Measurements from ENCODE around the gene RHO. TPM values are rescaled to one million over a fixed set of nuclear protein-coding genes. Genes with fewer than 3 reads are reported as not detected.

RHO gene
- total and polyA plus RNA-seq, 2 donors (not counting 1 experiment from before 2014, with no cell fraction given): 0.10 TPM; not detected in 1

DNA sequence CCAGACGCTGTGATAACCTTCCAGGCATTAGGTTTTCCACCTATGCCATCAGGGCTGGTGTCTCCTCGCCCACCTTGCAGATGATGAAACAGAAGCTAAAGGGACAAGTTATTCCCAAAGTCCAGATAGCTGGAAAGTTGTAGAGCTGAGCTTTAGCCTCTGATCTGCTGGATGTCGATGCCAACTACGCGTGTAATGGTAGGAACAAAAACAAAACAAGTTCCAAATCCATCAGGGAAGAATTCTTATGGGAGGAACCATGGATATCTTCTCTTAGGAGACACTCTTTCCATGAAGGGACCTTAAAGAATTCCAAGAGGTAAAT, 28.1 kb upstream of the RHO start:
- no peak overlapping the region for H3K4me3 ChIP-seq (ENCODE audit: control extremely low read depth in 1 of 5, extremely low read depth in 1 of 5, insufficient read depth in 1 of 5, low read depth in 2 of 5, low read length in 4 of 5)
- POLR2A ChIA-PET: no interaction called here
- H3K79me2 ChIP-seq (ENCODE audit: control insufficient read depth, insufficient read depth, low read length): no peaks in the 10 kb centered on the region
- no peak overlapping the region for H3K9ac ChIP-seq (ENCODE audit: low read length)
- no peaks in the 10 kb centered on the region for H4K20me1 ChIP-seq (ENCODE audit: control insufficient read depth, insufficient read depth, low read length, poor library complexity, severe bottlenecking)
- H3K4me2 ChIP-seq (replicated peaks; ENCODE audit: low read depth, low read length, poor library complexity, severe bottlenecking): no peak overlapping the region
- no peak overlapping the region for H3K27ac Mint-ChIP-seq
- 96% methylated on average over 2 of the region's 5 CpGs for WGBS (ENCODE audit: insufficient coverage)
- no peak overlapping the region for H3K4me3 Mint-ChIP-seq
- no peaks in the 10 kb centered on the region for H3K9me3 ChIP-seq (ENCODE audit: control extremely low read depth in 1 of 3, control insufficient read depth in 2 of 3, insufficient read depth in 1 of 3, low read length in 2 of 3)
- no peak overlapping the region for H3K27ac ChIP-seq (ENCODE audit: low read length in 2 of 2)
- no peaks in the 10 kb centered on the region for H3K4me1 Mint-ChIP-seq
- CTCF ChIA-PET: interaction anchor here (1.3 kb wide), 1 partner anchor 10 kb away, joined by 5 read pairs; no protein-coding TSS in a partner anchor
- TF ChIP-seq, protein P1, sequence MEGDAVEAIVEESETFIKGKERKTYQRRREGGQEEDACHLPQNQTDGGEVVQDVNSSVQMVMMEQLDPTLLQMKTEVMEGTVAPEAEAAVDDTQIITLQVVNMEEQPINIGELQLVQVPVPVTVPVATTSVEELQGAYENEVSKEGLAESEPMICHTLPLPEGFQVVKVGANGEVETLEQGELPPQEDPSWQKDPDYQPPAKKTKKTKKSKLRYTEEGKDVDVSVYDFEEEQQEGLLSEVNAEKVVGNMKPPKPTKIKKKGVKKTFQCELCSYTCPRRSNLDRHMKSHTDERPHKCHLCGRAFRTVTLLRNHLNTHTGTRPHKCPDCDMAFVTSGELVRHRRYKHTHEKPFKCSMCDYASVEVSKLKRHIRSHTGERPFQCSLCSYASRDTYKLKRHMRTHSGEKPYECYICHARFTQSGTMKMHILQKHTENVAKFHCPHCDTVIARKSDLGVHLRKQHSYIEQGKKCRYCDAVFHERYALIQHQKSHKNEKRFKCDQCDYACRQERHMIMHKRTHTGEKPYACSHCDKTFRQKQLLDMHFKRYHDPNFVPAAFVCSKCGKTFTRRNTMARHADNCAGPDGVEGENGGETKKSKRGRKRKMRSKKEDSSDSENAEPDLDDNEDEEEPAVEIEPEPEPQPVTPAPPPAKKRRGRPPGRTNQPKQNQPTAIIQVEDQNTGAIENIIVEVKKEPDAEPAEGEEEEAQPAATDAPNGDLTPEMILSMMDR (IDR thresholded peaks at IDR 0.05): no peak
- no peak for TF ChIP-seq EZH2 (IDR thresholded peaks at IDR 0.05; ENCODE audit: borderline replicate concordance, insufficient read depth, low read depth, low read length, poor library complexity, severe bottlenecking)
- H2AFZ ChIP-seq (ENCODE audit: insufficient read depth, low read depth, low read length, poor library complexity, severe bottlenecking): no peak overlapping the region
- intact Hi-C loops (cut with micrococcal nuclease): no loop called here
- no peaks in the 10 kb centered on the region for H3K27me3 ChIP-seq (replicated peaks in 1 of 4; ENCODE audit: control extremely low read depth in 1 of 4, control insufficient read depth in 3 of 4, insufficient read depth in 4 of 4, low read length in 3 of 4)
- no peaks in the 10 kb centered on the region for H3K27me3 Mint-ChIP-seq
- H3K9me3 Mint-ChIP-seq (ENCODE audit: insufficient read depth): no peaks in the 10 kb centered on the region
- H3K4me1 ChIP-seq (ENCODE audit: control insufficient read depth in 2 of 2, insufficient read depth in 2 of 2, low read length in 2 of 2): no peaks in the 10 kb centered on the region
- DNase-seq (no peak), ATAC-seq (ENCODE audit: low read depth) (no peak)
- H3K36me3 ChIP-seq (replicated peaks in 1 of 2; ENCODE audit: control extremely low read depth in 1 of 2, control insufficient read depth in 1 of 2, extremely low read depth in 1 of 2, insufficient read depth in 2 of 2, low read length in 1 of 2): peaks cover 0 to 6% of the 10 kb centered on the region in 2 experiments

DNA sequence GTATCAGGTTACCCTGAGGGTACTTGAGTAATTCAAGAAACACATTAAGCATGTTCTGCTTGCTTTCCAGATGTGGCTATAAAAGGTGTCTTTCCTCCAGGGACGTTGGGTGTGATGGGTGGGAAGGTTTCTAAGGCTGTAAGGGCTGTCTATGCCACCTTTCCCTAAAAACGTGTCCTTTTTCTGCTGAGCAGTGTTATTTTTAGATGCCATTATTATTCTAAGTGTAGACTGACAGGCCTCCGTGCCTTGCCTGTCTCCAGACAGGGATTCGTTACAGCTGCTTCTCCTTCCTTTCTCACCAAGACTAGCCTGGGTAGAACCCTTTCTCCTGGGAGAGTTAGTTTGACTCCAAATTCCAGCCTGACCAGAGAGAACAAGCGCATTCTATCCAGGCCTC, 26.8 kb upstream of the RHO start:
- no peaks in the 10 kb centered on the region for H3K4me1 Mint-ChIP-seq
- Histone ChIP-seq H3K27me3 (replicated peaks in 1 of 4; ENCODE audit: control extremely low read depth in 1 of 4, control insufficient read depth in 3 of 4, insufficient read depth in 4 of 4, low read length in 3 of 4) (no peaks in the 10 kb centered on the region), H3K4me3 (ENCODE audit: control extremely low read depth in 1 of 5, extremely low read depth in 1 of 5, insufficient read depth in 1 of 5, low read depth in 2 of 5, low read length in 4 of 5) (no peak overlapping the region), H3K9ac (ENCODE audit: low read length) (no peak overlapping the region), H3K36me3 (replicated peaks in 1 of 2; ENCODE audit: control extremely low read depth in 1 of 2, control insufficient read depth in 1 of 2, extremely low read depth in 1 of 2, insufficient read depth in 2 of 2, low read length in 1 of 2) (peaks cover 0 to 4% of the 10 kb centered on the region in 2 experiments), H3K79me2 (ENCODE audit: control insufficient read depth, insufficient read depth, low read length) (no peaks in the 10 kb centered on the region), H3K4me2 (replicated peaks; ENCODE audit: low read depth, low read length, poor library complexity, severe bottlenecking) (no peak overlapping the region), H3K27ac (ENCODE audit: low read length in 2 of 2) (no peak overlapping the region), H4K20me1 (ENCODE audit: control insufficient read depth, insufficient read depth, low read length, poor library complexity, severe bottlenecking) (no peaks in the 10 kb centered on the region), H3K9me3 (ENCODE audit: control extremely low read depth in 1 of 3, control insufficient read depth in 2 of 3, insufficient read depth in 1 of 3, low read length in 2 of 3) (no peaks in the 10 kb centered on the region), H2AFZ (ENCODE audit: insufficient read depth, low read depth, low read length, poor library complexity, severe bottlenecking) (no peak overlapping the region), H3K4me1 (ENCODE audit: control insufficient read depth in 2 of 2, insufficient read depth in 2 of 2, low read length in 2 of 2) (no peaks in the 10 kb centered on the region)
- ATAC-seq (ENCODE audit: low read depth) (no peak), DNase-seq (no peak)
- TF ChIP-seq EZH2 (IDR thresholded peaks at IDR 0.05; ENCODE audit: borderline replicate concordance, insufficient read depth, low read depth, low read length, poor library complexity, severe bottlenecking): no peak
- TF ChIP-seq, protein P1 (IDR thresholded peaks at IDR 0.05): no peak
- intact Hi-C loops (cut with micrococcal nuclease): no loop called here
- no peaks in the 10 kb centered on the region for H3K9me3 Mint-ChIP-seq (ENCODE audit: insufficient read depth)
- WGBS (ENCODE audit: insufficient coverage): 100% methylated on average over 1 of the region's 5 CpGs
- H3K27ac Mint-ChIP-seq: no peak overlapping the region
- ChIA-PET CTCF (no interaction called here), POLR2A (interaction anchor here (0.6 kb wide), 1 partner anchor 505 kb away, joined by 5 read pairs; no protein-coding TSS in a partner anchor)
- no peaks in the 10 kb centered on the region for H3K27me3 Mint-ChIP-seq
- H3K4me3 Mint-ChIP-seq: no peak overlapping the region

Data from B cell (primary cell).